GM21447 (cell line): Measurements from ENCODE around the gene RPS6KC1.
A peak's percentile ranks its signal among the peaks of the same experiment; 100 is the strongest.
"Not testable (repeated sequence)": the region's sequence is repeated elsewhere in the genome, so short reads cannot be mapped to it uniquely, and the experiment has no call there.

ENCODE experiments used
- ATAC-seq: cut with Tn5 transposase; IDR thresholded peaks from one replicate; pipeline ENCODE4 v1.9.1; 2021; ENCODE audit not compliant: unreplicated experiment

RPS6KC1 gene

GRCh38 chr1:213104604-213105003 lies 53.6 kb downstream of the RPS6KC1 start:
- ATAC-seq: no peak

GRCh38 chr1:213106298-213106697 lies 55.3 kb downstream of the RPS6KC1 start:
- ATAC-seq: no peak

DNA sequence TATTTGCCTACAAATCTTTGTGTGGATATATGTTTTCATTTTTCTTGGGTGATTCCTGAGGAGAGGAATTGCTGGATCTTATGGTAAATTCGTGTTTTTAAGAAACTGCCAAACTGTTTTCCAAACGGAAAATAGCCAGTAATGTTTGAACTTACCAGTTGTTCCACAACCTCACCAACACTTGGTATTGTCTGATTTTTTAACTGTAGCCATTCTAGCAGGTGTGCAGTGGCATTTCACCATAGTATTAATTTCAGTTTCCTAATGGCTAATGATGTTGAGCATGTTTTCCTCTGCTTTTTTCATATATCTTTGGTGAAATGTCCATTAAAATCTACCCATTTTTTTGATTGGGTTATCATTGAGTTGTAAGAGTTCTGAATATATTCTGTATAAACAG lies 56.6 kb downstream of the RPS6KC1 start:
- ATAC-seq: no peak

GRCh38 chr1:213110349-213111300 lies 59.6 kb downstream of the RPS6KC1 start:
- peak; percentile 87 for ATAC-seq

DNA sequence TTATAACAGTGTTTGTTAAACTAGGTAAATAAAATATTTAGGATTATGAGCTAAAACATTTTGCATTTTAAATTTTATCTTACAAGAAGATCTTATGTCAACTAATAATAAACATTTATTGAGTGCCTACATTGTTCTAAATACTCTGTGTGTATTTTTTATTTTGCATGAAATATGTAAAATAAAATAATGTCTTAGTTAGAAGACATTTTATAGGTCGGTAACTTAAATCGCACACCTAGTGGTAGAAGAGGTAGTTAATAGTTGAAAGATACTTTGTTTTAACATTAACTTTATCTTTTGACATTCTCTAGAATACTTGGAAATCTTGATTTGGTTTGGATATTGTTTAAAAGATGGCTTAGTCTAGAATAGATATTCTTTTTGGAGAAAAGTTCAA lies 60.5 kb downstream of the RPS6KC1 start:
- no peak for ATAC-seq

DNA sequence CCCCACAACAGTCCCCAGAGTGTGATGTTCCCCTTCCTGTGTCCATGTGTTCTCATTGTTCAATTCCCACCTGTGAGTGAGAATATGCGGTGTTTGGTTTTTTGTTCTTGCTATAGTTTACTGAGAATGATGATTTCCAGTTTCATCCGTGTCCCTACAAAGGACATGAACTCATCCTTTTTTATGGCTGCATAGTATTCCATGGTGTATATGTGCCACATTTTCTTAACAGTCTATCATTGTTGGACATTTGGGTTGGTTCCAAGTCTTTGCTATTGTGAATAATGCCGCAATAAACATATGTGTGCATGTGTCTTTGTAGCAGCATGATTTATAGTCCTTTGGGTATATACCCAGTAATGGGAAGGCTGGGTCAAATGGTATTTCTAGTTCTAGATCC lies 61.7 kb downstream of the RPS6KC1 start:
- not testable (repeated sequence) for ATAC-seq

- ATAC-seq: not testable (repeated sequence)
Observed at GRCh38 chr1:213117699-213118180, 66.7 kb downstream of the RPS6KC1 start.

DNA sequence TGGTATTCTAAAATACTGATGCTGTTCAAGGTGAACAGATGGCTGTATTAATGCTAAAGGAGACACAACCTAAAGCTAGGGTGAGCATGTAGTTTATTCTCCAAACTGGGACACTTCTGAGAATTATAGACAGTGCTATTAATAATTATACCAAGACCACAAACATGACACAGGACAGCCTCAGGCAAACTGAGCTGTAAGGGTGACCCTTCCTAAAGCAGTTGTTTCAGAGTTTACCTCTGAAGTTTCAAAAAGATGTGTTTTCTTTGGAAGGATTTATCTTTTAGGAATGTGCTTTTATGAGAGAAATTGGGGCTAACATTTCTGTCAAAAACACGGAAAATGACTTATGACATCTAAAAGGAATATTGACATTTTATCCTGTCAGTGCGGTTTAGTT lies 68.8 kb downstream of the RPS6KC1 start:
- ATAC-seq: no peak

DNA sequence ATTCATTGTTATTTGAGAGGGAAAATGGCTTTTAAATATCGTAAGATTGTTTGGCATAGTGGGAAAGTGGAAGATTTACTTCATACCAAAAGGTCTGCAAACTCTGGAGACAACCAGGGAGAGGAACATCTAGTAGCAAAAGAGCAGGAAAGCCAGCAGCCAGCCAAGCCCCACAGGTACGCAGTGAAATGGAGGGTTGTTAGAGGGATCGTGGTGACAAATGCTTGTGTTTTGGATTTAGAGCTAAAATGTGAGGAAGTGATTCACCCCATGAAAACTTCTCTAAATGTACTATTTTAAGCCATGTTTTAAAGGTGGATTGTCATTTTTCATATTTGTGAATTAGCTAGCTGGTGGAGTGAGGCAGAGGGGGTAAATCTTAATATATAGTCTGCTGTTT lies 69.3 kb downstream of the RPS6KC1 start:
- no peak for ATAC-seq

DNA sequence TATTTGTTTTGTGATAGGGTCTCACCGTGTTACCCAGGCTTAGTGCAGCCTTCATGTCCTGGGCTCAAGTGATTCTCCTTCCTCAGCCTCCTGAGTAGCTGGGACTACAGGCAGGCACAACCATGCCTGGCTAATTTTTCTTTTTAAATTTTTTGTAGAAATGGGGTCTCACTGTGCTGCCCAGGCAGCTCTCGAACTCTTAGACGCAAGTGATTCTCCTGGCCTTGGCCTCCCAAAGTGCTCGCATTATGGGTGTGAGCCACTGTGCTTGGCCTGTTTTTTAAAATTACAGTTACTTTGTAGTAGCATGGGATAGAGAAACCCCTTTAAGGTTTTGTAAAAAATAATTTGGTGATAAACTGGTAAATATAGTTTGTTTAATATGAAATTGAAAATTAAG lies 69.9 kb downstream of the RPS6KC1 start:
- ATAC-seq: no peak

- ATAC-seq: no peak
Observed at GRCh38 chr1:213122514-213122929, 71.5 kb downstream of the RPS6KC1 start.

- no peak for ATAC-seq
Observed at GRCh38 chr1:213123087-213123486, 72.0 kb downstream of the RPS6KC1 start.

GRCh38 chr1:213123536-213123935 lies 72.5 kb downstream of the RPS6KC1 start:
- ATAC-seq: no peak

- no peak for ATAC-seq
Observed at GRCh38 chr1:213124590-213124989, 73.5 kb downstream of the RPS6KC1 start.

- no peak for ATAC-seq
Observed at GRCh38 chr1:213125643-213126042, 74.6 kb downstream of the RPS6KC1 start.

DNA sequence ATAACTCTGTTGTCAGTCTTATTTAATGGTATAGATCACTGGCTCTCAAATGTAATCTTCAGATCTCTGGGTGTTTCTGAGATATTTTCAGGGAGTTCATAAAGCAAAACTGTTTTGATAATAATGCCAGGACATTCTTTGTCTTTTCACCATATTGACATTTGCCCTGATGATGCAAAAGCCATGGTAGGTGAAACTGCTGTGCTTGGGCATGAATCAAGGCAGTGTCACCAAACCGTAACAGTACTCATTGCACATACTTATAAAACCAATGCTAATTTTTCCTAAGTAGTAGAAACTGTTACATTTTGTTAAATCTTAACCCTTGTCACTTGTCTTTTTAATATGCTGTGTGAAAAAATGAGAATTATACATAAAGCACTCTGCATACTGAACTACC lies 76.0 kb downstream of the RPS6KC1 start:
- ATAC-seq: no peak

GRCh38 chr1:213131851-213132655 lies 81.0 kb downstream of the RPS6KC1 start:
- ATAC-seq: no peak

- no peak for ATAC-seq
Observed at GRCh38 chr1:213135572-213135971, 84.5 kb downstream of the RPS6KC1 start.

DNA sequence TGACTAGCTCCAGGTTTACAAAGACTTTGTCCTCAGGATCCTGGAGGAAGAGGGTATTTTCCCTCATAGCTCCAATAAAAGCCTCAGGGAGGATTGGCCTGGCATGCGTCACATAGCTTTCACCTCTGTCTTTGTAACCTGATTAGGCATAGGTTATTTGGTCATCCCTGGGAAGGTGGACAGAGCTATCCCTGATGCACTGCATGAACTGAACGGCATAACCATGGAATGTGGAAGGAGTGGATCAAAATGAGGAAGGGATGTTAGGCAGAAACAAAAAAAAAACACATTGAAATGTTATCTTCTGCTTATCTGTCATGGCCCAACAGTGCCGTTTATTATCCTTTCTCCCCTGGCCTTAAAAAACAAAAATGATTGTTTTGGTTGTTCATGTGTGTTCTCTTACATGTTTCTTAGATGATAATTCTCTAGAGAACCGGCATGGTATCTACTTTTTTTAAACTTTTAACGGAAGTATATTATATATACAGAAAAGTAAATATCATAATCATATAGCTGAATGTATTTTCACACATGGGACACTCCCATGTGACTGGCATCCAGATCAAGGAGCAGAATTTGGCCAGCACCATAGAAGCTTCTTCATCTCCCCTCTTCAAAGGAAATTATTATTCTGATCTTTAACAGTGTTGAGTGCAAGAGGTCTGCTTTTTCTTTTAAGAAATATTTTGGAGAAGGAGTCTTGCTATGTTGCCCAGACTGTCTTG lies 85.3 kb downstream of the RPS6KC1 start:
- no peak for ATAC-seq

GRCh38 chr1:213138391-213138790 lies 87.3 kb downstream of the RPS6KC1 start:
- ATAC-seq: no peak

GRCh38 chr1:213138892-213139291 lies 87.9 kb downstream of the RPS6KC1 start:
- ATAC-seq: no peak
